ENCODE measurements around the gene SOS2.

GRCh38 chr14:50121486-50121885 is 109.9 kb downstream of the SOS2 start:
- TF ChIP-seq POLR2AphosphoS5 (IDR thresholded peaks at IDR 0.05) (no peak), CTCF (IDR thresholded peaks at IDR 0.05; ENCODE audit: poor library complexity, severe bottlenecking) (no peak), EZH2 (IDR thresholded peaks at IDR 0.05; ENCODE audit: borderline replicate concordance, insufficient read depth, low read length, poor library complexity, severe bottlenecking) (no peak), SMC3 (conservative IDR thresholded peaks at IDR 0.05; ENCODE audit: poor library complexity) (no peak)

Data from neural cell (in vitro differentiated cells).